Subcutaneous adipose tissue (tissue), 4 donors: ENCODE measurements around the gene ZNF577. TPM values are rescaled to one million over a fixed set of nuclear protein-coding genes. Genes with fewer than 3 reads are reported as not detected.

ENCODE experiments used
- CTCF ChIP-seq: fragments of 450-650 bp; IDR thresholded peaks from one replicate; pipeline ENCODE4 v1.5.1; 2016; ENCODE audit warnings: low read depth, mild to moderate bottlenecking, control low read depth, antibody characterized with exemption, moderate library complexity
- total RNA-seq, 4 donors: library from RNA; depleted of rRNA; stranded (reverse); fragments of >200 nt; gene quantifications; one replicate each; pipeline ENCODE4 v1.1.0, GENCODE V29; 2016

ZNF577 gene
- total RNA-seq, 4 donors from 2014 or later: 13.5 to 30.4 (median 20.0) TPM

- TF ChIP-seq CTCF: no peak
Observed at GRCh38 chr19:51891193-51891747, 3.5 kb upstream of the ZNF577 start.

- no peak for TF ChIP-seq CTCF
Observed at GRCh38 chr19:51889934-51890333, 2.2 kb upstream of the ZNF577 start.

- no peak for TF ChIP-seq CTCF
Observed at GRCh38 chr19:51884713-51885112, 3.0 kb downstream of the ZNF577 start.

GRCh38 chr19:51882518-51882917 lies 5.2 kb downstream of the ZNF577 start:
- no peak for TF ChIP-seq CTCF

GRCh38 chr19:51873097-51873496 lies 14.7 kb downstream of the ZNF577 start:
- TF ChIP-seq CTCF: no peak

- TF ChIP-seq CTCF: no peak
Observed at GRCh38 chr19:51861870-51862622, 25.7 kb downstream of the ZNF577 start.

- TF ChIP-seq CTCF: no peak
Observed at GRCh38 chr19:51837145-51837544, 50.6 kb downstream of the ZNF577 start.
